Transverse colon (tissue), 3 donors: ENCODE data around the gene NFIC.

Source experiments
- CTCF ChIP-seq, 5 experiments: fragments of 200-600 bp in 3 of 5; fragments of 450-650 bp in 2 of 5; sonication (generic) in 3 of 5; IDR thresholded peaks; 1 replicate in 2 of 5; 2 replicates in 3 of 5; pipeline ENCODE4 v1.5.1; 2016 to 2017; ENCODE audit warnings: antibody characterized with exemption in 5 of 5, inconsistent platforms in 3 of 5, mild to moderate bottlenecking in 2 of 5, moderate library complexity in 1 of 5
- EP300 ChIP-seq: sonication (generic); formaldehyde crosslinking; IDR thresholded peaks from one replicate; pipeline ENCODE4 v1.6.1; 2017; ENCODE audit warnings: antibody characterized with exemption, low read depth
- POLR2A ChIP-seq: fragments of 450-650 bp; IDR thresholded peaks from one replicate; pipeline ENCODE4 v1.6.1; 2016; ENCODE audit warnings: antibody characterized with exemption, mild to moderate bottlenecking, moderate library complexity

GRCh38 chr19:3356805-3357204 lies 9.6 kb upstream of the NFIC start:
- TF ChIP-seq POLR2A: no peak
- no peak for TF ChIP-seq CTCF (IDR thresholded peaks at IDR 0.05)
- no peak for TF ChIP-seq EP300
